Measurements from ENCODE around the gene AP1S2.
"Not testable (repeated sequence)": the region's sequence is repeated elsewhere in the genome, so short reads cannot be mapped to it uniquely, and the experiment has no call there.

The AP1S2 gene

DNA sequence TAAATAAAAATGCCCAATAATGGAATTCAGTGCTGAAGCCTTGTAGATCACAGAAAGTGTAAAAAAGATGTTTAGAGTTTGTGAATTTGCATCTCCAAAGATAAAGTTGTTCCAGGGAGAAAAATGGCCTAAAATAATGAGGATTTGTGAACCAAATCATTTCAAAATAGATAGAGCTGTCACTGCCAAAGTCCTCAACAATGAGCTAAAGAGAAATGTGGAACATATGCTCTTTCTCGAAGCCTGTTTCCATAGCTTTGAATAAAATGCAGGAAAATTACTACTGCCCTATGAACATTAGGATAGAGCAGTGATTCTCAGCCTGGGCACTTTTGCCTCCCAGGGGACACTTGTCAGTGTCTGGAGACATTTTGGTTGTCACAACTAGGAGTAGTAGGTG, 3.4 kb upstream of the AP1S2 start:
- in situ Hi-C loops (cut with HindIII; ENCODE audit: low pct_ligation_motif_present, low pct_unique_long_range_greater_than_20kb, low sequenced_read_pairs) = no loop called here
- no peak for DNase-seq

DNA sequence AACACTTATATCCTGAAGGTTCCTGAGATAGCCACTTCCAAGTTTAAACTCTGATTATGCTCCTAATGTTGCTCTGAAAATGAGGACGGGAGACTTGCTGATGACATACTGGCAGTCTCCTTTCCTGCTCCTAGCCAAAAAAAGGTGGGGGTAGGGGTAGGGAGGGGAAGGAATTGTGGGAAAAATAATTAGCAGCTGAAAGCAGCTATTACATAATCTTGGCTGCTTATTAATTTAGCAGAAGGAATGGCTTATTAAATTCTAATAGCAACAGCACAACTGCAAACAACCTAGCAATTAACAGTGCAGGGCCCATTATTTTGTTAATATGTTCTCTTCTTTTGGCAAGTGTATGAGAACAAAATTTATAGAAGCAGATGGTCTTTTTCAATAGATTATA, 2.0 kb upstream of the AP1S2 start:
- DNase-seq = no peak
- in situ Hi-C loops (cut with HindIII; ENCODE audit: low pct_ligation_motif_present, low pct_unique_long_range_greater_than_20kb, low sequenced_read_pairs) = no loop called here

DNA sequence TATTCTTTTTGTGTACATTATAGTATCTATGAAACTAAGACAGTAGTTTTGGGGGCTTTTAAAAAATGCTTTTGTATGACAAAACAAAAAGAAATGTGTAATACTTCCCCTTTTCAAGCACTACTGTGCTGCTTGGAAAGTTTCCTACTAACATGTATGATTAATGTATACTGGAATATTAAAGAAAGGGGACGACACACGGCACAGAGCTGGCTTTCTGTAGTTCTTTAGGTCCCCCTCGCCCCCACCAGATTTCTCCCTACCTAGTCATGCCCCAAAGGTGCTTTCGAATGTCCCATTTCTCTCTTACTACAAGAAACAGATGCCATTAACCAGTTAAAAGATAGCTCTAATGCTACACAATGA, 1.6 kb upstream of the AP1S2 start:
- DNase-seq = no peak

DNA sequence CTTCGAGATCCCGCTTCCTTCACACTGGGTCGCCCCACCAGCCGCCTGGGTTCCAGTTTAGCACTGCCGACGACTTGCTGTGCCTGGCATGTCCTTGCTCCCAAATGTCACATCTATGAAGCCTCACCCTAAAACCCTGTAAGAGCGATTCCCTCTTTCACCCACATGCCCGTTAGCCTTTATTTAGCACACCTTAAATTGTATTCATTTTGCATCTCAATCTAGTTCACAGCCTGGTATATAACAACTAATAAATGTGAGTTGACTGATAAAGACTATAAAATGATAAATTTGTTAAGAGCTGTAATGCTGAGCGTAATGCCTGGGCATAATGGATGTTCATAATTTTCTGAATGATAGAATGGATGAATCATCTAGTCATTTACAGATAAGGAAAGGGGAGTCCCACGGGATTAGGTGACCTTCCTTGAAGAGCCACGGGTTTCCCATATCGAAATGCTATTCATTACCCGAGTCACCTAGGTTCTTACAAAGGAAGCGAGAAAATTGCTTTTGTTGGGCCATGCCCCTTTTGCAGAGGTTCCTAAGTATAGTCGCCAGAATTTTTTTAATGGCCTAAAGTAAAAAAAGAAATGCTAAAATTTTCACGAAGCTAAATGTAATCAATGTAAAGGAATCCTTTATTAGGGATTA, 1.1 kb upstream of the AP1S2 start:
- in situ Hi-C loops (cut with HindIII; ENCODE audit: low pct_ligation_motif_present, low pct_unique_long_range_greater_than_20kb, low sequenced_read_pairs) = no loop called here
- DNase-seq = peak; percentile 9

More for the DNA sequence above, 1.6 kb upstream of the AP1S2 start:
- in situ Hi-C loops (cut with HindIII; ENCODE audit: low pct_ligation_motif_present, low pct_unique_long_range_greater_than_20kb, low sequenced_read_pairs) = no loop called here

DNA sequence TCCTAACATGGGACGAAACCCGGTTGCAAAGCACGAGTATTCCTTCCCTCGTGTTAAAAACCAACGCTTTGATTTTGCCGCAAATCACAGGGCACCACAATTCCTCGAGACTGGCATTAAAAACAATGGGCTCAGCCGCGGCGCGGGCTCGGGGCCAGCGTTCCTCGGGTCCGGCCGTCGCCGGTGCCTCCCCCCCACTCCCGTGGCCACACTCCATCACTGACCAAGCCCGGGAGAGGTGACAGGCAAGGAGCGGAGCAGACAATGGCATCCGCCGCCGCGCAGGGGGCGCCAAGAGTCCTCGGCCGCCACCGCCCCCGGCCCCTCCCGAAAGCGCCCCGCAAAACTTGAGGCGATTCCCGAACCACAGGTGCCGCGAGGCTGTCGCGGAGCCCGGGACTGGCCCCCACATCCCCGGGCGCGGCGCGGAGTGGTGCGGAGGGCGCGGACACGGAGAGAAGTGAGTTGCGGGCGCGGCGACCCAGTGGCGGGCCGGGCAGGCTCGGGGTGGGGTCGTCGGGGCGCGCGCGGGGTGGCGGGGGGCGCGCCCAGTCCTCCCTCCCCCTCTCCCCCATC, 445 bp downstream of the AP1S2 start:
- in situ Hi-C loops (cut with HindIII; ENCODE audit: low pct_ligation_motif_present, low pct_unique_long_range_greater_than_20kb, low sequenced_read_pairs) = no loop called here
- peak; percentile 23 for DNase-seq

DNA sequence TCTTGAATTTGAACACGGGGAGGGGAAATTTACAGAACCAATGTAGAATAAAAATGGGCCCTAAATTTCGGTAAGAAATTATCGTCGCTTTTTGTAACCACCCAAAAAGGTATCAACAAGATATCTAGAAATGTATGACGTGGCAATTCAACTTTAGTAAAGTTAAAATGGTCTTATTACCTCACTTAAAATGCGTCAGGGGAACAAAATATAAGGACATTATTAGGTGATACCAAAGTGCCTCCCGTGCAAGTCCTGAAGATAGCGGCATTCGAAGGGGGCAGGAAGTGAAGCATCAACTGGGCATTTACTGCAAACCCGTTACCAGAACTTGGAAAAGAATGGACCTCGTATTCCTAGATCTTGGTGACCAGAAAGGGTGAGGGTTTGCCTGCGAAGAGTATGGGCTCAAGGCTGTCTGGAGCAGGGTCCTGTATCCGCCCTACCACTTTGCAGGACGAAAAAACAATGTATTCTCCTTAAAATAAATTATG, 980 bp downstream of the AP1S2 start:
- in situ Hi-C loops (cut with HindIII; ENCODE audit: low pct_ligation_motif_present, low pct_unique_long_range_greater_than_20kb, low sequenced_read_pairs) = no loop called here
- DNase-seq = no peak

DNA sequence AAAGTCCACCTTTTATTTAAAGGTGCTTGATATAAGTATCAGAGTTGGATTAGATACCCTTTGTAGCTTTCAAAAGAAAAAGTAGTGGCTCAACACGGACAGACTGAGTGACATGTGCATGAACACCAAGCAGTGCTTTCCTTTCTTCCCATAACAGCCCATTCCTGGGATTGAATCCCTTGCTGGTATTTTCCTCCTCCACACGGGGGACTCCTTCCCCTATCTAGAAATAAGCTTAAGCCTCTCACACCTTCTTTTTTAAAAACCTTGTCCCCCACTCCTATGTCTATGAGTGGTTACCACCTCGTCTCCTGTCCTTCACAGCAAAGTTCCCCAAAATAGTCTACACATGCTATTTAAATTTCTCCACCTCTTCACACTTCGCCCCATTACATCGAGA, 5.1 kb downstream of the AP1S2 start:
- DNase-seq = no peak
- in situ Hi-C loops (cut with HindIII; ENCODE audit: low pct_ligation_motif_present, low pct_unique_long_range_greater_than_20kb, low sequenced_read_pairs) = no loop called here

DNA sequence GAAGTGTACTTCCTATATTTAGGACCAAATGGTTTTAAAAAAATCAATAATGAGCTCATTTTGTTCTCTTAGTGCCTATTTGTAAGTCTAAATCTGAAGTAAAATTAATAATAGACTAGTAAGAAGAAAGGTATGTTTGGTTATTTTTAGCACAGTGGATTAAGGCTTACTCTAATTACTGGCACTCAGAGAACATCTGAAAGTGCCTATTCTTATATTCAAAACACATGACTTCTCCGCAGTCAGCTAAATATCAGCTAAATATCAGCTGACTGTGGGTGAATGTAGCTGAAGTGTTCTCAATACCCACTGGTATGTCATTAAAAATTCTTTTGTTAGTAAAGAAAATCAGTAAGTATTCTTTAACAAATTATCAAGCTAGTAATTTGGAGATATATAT, 6.0 kb downstream of the AP1S2 start:
- in situ Hi-C loops (cut with HindIII; ENCODE audit: low pct_ligation_motif_present, low pct_unique_long_range_greater_than_20kb, low sequenced_read_pairs) = no loop called here
- no peak for DNase-seq

DNA sequence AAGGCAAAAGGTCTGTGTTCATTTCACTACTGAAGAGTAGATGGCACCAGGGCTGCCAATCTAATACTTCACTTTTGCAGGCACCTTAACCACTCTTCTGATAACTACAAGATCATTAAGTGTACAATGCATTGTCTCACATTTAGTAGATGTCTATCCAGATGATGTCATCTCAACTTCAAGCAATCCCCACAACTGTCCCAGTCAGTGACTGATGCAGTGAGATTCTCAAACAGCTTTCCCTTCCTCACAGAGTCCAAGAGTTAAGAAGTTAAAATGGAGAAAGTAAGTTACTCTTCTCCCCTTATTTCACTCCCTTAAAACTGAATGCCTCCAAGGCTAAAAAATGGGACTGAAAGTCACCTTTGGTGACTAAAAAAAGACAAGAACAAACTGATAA, 10.7 kb downstream of the AP1S2 start:
- DNase-seq = no peak
- in situ Hi-C loops (cut with HindIII; ENCODE audit: low pct_ligation_motif_present, low pct_unique_long_range_greater_than_20kb, low sequenced_read_pairs) = no loop called here

DNA sequence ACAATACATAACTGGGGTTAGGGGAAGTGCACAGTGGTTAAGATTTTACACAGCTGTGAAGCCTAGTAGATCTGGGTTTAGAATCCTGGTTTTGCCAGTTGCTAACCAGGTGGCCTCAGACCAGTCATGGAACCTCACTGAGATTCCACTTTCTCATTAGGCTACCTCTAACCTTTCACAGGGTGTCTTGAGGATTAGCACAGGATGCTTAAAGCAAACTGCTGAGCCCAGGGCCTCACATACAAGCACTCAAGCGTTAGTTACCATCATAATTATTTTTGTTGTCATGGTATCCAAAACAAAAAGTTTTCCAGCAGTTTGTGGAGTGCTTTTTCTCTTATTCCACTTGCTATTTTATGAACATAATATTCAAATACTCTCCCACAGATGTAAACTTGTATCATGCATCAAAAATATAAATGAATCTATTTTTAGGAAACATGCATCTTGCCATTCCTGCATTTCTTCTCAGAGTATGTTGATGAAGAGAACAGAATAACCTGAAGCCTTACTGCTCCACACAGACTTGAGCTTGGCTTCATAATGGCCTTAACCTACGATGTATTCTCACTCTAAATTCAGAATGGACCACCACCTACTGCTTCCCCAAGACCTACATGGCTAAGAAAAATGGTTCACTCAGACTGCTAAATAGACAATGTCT, 12.6 kb downstream of the AP1S2 start:
- DNase-seq = no peak
- in situ Hi-C loops (cut with HindIII; ENCODE audit: low pct_ligation_motif_present, low pct_unique_long_range_greater_than_20kb, low sequenced_read_pairs) = no loop called here

DNA sequence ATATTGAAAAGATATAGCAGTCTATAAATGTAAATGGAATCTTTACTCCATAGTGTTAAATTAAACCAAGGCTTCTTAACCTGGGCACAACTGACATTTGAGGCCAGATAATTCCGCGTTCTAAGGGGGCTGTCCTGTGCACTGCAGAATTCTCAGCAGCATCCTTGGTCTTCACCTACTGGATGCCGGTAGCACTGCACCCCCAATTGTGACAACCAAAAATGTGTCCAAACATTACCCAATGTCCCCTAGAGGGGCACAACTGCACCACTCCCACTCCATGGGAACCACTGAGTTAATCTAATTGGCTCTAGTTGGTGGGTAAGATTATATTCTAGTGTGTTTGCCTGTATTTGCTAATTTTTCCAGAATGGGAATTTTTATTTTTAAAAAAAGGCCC, 16.6 kb downstream of the AP1S2 start:
- no peak for DNase-seq
- in situ Hi-C loops (cut with HindIII; ENCODE audit: low pct_ligation_motif_present, low pct_unique_long_range_greater_than_20kb, low sequenced_read_pairs) = no loop called here

DNA sequence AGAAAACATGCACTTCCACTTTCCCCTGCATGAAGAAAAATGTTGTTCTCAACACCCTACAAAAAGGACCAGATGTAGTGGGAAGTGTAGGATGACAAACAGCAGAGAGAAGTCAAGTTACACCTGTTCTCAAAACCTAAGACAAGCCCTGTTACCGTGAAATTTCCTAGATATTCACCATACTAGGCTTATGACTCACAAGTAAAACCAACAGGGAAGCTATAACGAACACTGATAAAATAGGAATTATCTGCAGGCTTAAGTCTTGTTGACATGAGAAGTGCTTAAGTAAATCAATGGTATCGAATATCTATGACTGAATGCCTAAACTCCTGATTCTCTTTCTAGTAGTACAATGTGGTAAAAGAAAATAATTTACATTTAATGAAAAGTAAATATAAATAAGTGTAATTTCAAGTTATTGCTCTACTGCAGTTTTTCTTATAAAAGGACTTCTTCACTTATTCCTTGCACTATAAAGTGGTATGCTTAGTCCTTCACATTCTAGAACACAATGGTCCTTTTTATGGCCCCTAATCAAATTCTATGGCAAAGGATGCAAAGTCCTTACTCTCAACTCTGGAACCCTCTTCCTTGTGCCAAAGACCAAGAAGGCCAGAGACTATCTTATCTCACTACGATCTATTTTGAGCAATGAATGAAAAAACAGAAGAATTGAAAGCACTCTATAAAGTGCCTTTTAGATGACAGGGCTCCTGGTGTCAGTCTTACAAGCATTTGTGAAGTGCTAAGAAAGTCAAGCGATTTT, 19.6 kb downstream of the AP1S2 start:
- DNase-seq = no peak

DNA sequence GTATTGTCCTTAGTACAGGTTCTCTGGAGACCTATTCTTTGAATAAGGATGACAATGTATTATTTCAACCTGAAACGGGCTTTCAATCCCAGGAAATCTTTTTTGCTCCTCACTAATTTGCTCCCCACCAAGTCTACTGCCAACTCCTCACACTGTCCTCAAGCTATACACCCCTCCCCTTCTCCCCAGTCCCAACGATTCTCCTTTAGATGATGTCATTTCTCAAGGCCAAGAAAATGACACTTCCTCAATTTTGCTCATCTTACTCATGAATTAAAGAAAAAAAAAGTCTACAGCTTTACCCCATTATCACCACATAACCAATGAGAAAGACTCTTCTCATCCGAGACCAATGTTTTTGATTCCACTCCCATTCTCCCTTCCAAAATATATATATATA, 20.6 kb downstream of the AP1S2 start:
- no peak for DNase-seq
- in situ Hi-C loops (cut with HindIII; ENCODE audit: low pct_ligation_motif_present, low pct_unique_long_range_greater_than_20kb, low sequenced_read_pairs) = no loop called here

More for the DNA sequence above, 19.6 kb downstream of the AP1S2 start:
- in situ Hi-C loops (cut with HindIII; ENCODE audit: low pct_ligation_motif_present, low pct_unique_long_range_greater_than_20kb, low sequenced_read_pairs) = no loop called here

DNA sequence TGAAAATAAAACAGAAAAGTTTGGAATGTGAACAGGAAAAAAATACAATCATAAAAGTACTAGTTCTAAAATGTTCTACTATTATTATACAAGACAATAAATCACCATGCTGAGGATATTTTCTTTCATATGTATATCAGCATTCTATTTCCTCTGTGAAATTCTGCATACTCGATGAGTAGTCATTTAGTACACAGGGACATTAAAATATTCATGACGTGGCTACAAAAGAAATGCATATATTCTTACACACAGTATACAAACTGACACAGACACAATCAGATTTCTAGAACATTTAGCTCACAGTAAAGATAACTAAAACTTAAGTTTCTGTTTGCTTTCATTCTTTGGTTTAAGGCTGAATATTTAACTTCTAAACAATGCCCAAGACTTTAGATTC, 23.3 kb downstream of the AP1S2 start:
- DNase-seq; in situ Hi-C loops (cut with HindIII; ENCODE audit: low pct_ligation_motif_present, low pct_unique_long_range_greater_than_20kb, low sequenced_read_pairs): not testable (repeated sequence)

DNA sequence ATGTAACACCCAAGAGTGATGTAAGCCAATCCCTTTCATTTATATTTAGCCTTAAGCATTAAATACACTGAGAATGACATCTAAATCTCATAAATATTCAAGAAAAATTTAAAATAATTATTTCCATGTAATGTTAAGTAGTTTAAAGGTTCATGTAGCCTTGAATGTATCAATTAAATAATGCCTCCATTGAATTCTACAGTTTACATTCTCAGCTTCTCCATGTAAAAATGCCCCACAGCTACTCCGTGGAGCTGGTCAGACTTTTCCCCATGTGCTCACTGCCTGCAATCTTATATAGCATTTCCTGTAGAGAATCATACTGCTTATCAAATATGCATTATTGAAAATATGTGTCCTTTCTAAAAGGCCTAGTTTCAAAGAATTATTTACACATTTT, 25.4 kb downstream of the AP1S2 start:
- no peak for DNase-seq
- in situ Hi-C loops (cut with HindIII; ENCODE audit: low pct_ligation_motif_present, low pct_unique_long_range_greater_than_20kb, low sequenced_read_pairs) = no loop called here

DNA sequence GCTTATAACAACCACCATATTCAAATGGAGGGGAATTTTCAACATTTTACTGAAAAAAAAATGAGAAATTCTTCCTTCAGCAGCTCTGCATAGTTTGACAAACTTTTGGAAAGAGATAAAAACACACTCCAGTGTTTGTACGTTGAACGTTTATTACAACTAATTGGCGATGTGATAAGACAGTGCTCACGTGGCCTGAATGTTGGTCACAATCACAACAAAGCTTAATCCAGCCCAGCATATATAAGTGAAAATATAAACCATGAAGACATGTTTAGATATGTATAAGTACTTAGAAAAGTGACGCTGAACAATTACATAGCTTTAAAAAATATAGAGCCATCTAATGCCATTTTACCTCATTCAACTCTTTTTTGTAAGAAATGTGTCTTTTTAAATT, 28.7 kb downstream of the AP1S2 start:
- in situ Hi-C loops (cut with HindIII; ENCODE audit: low pct_ligation_motif_present, low pct_unique_long_range_greater_than_20kb, low sequenced_read_pairs) = no loop called here
- DNase-seq = no peak

DNA sequence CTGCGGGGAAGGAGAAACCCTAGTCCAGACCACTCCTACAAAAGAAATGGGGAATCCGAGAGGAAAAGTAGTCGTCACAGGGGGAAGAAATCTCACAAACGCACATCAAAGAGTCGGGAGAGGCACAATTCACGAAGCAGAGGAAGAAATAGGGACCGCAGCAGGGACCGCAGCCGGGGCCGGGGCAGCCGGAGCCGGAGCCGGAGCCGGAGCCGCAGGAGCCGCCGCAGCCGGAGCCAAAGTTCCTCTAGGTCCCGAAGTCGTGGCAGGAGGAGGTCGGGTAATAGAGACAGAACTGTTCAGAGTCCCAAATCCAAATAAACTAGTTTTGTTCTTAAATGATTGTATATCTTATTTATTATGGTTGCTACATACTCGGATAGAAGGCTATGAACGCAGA, 31.7 kb downstream of the AP1S2 start:
- DNase-seq = no peak
- in situ Hi-C loops (cut with HindIII; ENCODE audit: low pct_ligation_motif_present, low pct_unique_long_range_greater_than_20kb, low sequenced_read_pairs) = no loop called here

DNA sequence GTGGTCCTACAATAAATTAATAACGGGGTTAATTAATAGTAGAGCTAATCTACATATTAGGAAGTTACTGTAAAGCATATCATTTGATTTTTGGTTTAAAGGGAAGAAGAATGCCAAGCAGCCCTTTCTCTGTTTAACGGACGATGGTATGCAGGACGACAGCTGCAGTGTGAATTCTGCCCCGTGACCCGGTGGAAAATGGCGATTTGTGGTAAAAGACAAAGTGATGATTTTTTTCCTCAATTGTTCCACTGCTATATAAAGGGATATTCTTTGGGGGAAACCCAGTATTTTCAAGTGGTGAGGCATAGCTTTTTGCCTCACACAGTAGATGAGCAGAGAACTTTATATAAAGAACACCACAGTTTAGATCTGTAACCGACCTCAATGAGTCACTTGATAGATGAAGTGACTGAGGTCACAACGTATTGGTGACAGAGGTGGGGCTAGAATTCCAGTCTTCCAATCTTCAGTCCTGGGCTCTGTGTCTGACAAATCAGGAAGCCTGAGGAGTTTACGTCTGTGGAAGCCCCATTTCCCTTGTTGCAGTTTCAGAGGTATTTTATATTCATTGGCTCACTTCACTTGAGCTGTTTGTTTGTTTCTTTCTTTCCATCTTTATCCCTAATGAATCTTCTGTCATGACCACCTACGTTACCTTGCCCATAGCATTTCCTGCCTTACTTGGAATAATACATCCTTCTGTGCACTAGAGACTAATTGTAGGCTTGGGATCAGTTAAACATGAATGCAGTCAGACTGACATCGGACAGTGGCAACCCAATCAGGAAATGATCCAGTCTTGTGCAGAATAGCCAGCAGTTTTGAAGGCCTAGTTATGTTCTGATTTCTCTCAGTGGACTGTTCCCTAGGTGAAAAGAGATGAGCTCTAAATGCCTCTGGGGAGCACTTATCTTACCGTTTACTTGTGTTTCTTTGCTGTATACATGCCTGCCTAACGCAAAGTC, 34.2 kb downstream of the AP1S2 start:
- DNase-seq = no peak
- in situ Hi-C loops (cut with HindIII; ENCODE audit: low pct_ligation_motif_present, low pct_unique_long_range_greater_than_20kb, low sequenced_read_pairs) = no loop called here

Measured in ACHN (cell line).